Measurements from ENCODE around the gene MORC2.

The MORC2 gene

GRCh38 chr22:30892286-30892685 lies 76.3 kb downstream of the MORC2 start:
- TF ChIP-seq REST (IDR thresholded peaks at IDR 0.05; ENCODE audit: insufficient read depth in 1 of 2, low read depth in 2 of 2, low read length in 2 of 2) (no peak), SIN3A (IDR thresholded peaks at IDR 0.05; ENCODE audit: borderline replicate concordance, insufficient read depth, low read length) (no peak), FOXP2 (optimal IDR thresholded peaks at IDR 0.05; ENCODE audit: borderline replicate concordance, extremely low read depth, extremely low read length, insufficient read depth) (no peak), POLR2AphosphoS5 (IDR thresholded peaks at IDR 0.05; ENCODE audit: low read depth, low read length) (no peak), TAF1 (IDR thresholded peaks at IDR 0.05; ENCODE audit: borderline replicate concordance, insufficient read depth, low read length) (no peak)

GRCh38 chr22:30891781-30892180 lies 76.8 kb downstream of the MORC2 start:
- TF ChIP-seq TAF1 (IDR thresholded peaks at IDR 0.05; ENCODE audit: borderline replicate concordance, insufficient read depth, low read length) (no peak), REST (IDR thresholded peaks at IDR 0.05; ENCODE audit: insufficient read depth in 1 of 2, low read depth in 2 of 2, low read length in 2 of 2) (no peak), POLR2AphosphoS5 (IDR thresholded peaks at IDR 0.05; ENCODE audit: low read depth, low read length) (no peak), FOXP2 (optimal IDR thresholded peaks at IDR 0.05; ENCODE audit: borderline replicate concordance, extremely low read depth, extremely low read length, insufficient read depth) (no peak), SIN3A (IDR thresholded peaks at IDR 0.05; ENCODE audit: borderline replicate concordance, insufficient read depth, low read length) (no peak)

DNA sequence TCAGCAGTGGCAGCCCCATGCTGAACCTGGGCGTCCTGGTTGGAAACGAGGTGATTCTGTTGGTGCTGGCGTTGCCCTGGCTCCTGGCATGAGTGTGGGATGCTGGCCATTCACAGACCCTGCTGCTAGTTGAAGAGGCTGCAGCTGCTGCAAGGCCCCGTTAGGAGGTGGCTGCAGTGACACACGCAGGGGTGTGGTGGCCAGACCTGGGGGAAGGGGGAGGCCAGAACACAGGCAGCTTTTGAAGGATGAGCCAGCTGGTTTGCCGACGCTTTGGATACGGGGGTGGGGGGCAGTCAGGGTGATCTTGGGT lies 77.2 kb downstream of the MORC2 start:
- no peak for TF ChIP-seq REST (IDR thresholded peaks at IDR 0.05; ENCODE audit: insufficient read depth in 1 of 2, low read depth in 2 of 2, low read length in 2 of 2)
- TF ChIP-seq SIN3A (IDR thresholded peaks at IDR 0.05; ENCODE audit: borderline replicate concordance, insufficient read depth, low read length): no peak
- TF ChIP-seq TAF1 (IDR thresholded peaks at IDR 0.05; ENCODE audit: borderline replicate concordance, insufficient read depth, low read length): no peak
- no peak for TF ChIP-seq FOXP2 (optimal IDR thresholded peaks at IDR 0.05; ENCODE audit: borderline replicate concordance, extremely low read depth, extremely low read length, insufficient read depth)

DNA sequence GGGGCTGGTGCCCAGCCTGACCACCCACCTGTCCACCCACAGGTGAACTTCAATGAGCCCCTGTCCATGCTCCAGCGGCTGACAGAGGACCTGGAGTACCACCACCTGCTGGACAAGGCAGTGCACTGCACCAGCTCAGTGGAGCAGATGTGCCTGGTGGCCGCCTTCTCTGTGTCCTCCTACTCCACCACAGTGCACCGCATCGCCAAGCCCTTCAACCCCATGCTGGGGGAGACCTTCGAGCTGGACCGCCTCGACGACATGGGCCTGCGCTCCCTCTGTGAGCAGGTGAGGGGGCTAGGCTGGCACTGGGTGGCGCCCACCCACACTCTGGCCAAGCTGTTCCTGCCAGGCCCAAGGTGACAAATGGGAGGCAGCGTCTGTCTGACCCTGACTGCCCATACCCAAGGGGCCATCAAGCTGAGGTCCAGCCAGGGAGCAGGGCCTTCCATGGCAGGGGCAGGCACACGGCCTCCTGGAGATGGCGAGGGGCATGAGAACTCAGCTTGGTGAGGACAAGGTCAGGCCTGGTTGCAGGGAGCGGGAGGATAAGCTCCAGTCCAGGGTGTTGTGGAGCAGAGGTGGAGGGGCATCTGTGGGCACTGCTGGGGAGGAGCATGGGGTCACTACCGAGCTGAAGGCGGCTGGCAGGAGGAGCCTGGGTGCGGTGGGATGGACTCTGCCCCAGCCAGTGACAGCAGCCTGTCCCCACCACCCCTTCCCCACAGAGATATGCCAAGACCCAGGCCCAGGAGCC lies 77.7 kb downstream of the MORC2 start:
- TF ChIP-seq POLR2AphosphoS5 (IDR thresholded peaks at IDR 0.05; ENCODE audit: low read depth, low read length) (no peak), FOXP2 (optimal IDR thresholded peaks at IDR 0.05; ENCODE audit: borderline replicate concordance, extremely low read depth, extremely low read length, insufficient read depth) (peak; percentile 7), REST (IDR thresholded peaks at IDR 0.05; ENCODE audit: insufficient read depth in 1 of 2, low read depth in 2 of 2, low read length in 2 of 2) (peak; percentile 22 to 61; a peak in 2 of 4 replicates), TAF1 (IDR thresholded peaks at IDR 0.05; ENCODE audit: borderline replicate concordance, insufficient read depth, low read length) (no peak), SIN3A (IDR thresholded peaks at IDR 0.05; ENCODE audit: borderline replicate concordance, insufficient read depth, low read length) (no peak)

Data from PFSK-1 (cell line).